ENCODE data around the gene ST3GAL4. TPM values are rescaled to one million over a fixed set of nuclear protein-coding genes. Genes with fewer than 3 reads are reported as not detected.
A peak's percentile ranks its signal among the peaks of the same experiment; 100 is the strongest.

ST3GAL4 gene
- total and polyA plus RNA-seq, 10 of the 15 experiments (the other 5 are each of a cell fraction or from before 2014, with no cell fraction given) = 3.8 to 8.1 (median 6.5) TPM; not detected in 2

GRCh38 chr11:126318574-126319373 lies 36.7 kb upstream of the ST3GAL4 start:
- ChIA-PET CTCF (interaction anchor here (0.8 to 5.3 kb wide), 7 partner anchors 8 to 166 kb away, joined by 3 to 31 read pairs (median 6); no protein-coding TSS in a partner anchor), RAD21 (ENCODE audit: unreplicated experiment) (interaction anchor here (1.2 to 2.5 kb wide), 5 partner anchors 9 to 165 kb away, joined by 3 to 11 read pairs (median 7); partner anchors contain the start of gene DCPS), POLR2A (interaction anchor here (0.7 kb wide), 1 partner anchor 51 kb away, joined by 3 read pairs; no protein-coding TSS in a partner anchor), SMC1A (ENCODE audit: uncharacterized antibody, unreplicated experiment) (interaction anchor here (1.2 to 2.6 kb wide), 6 partner anchors 8 to 162 kb away, joined by 3 to 13 read pairs (median 8); no protein-coding TSS in a partner anchor)
- Histone ChIP-seq H3K27me3 (replicated peaks in 1 of 2; ENCODE audit: control insufficient read depth in 2 of 2, insufficient read depth in 2 of 2, low read length in 1 of 2) (no peaks in the 10 kb centered on the region), H3K4me1 (ENCODE audit: control insufficient read depth, insufficient read depth, low read length) (peaks cover 26% of the 10 kb centered on the region), H3K4me3 (0 out of 2 replicates have a peak overlapping the region, but pooled peaks have one; percentile 6), H3K9me3 (replicated peaks; ENCODE audit: control insufficient read depth, insufficient read depth, low read length) (no peaks in the 10 kb centered on the region; the same call in none of the 3 replicates), H4K20me1 (ENCODE audit: control insufficient read depth, insufficient read depth) (peaks cover 3% of the 10 kb centered on the region; the same call in 1 of the 2 replicates), H3K79me2 (ENCODE audit: control insufficient read depth, insufficient read depth, low read length) (peaks cover 4% of the 10 kb centered on the region), H3K36me3 (ENCODE audit: control insufficient read depth in 2 of 2, insufficient read depth in 2 of 2, low read length in 1 of 2) (peaks cover 0 to 5% of the 10 kb centered on the region in 2 experiments), H3K4me2 (ENCODE audit: control insufficient read depth, insufficient read depth) (peak overlapping the region; percentile 71), H2AFZ (ENCODE audit: control insufficient read depth, low read depth, low read length) (no peak overlapping the region; the same call in 1 of the 2 replicates), H3K27ac (ENCODE audit: control insufficient read depth, insufficient read depth) (peak overlapping the region; percentile 71), H3K9ac (ENCODE audit: control insufficient read depth, insufficient read depth, low read length) (peak overlapping the region; percentile 48)
- intact Hi-C loops (cut with micrococcal nuclease; ENCODE audit: unreplicated experiment) = loop anchor here (10.0 kb wide), 3 partner anchors 386 to 666 kb away; no protein-coding TSS in a partner anchor
- peak; percentile 94 for ATAC-seq
- 79% methylated on average over 9 of the region's 9 CpGs for whole genome bisulfite sequencing (ENCODE audit: insufficient coverage, insufficient replicate concordance, low lambda C conversion rate, missing lambda C conversion rate)
- DNase-seq (ENCODE audit: low read depth, low spot score) = peak; percentile 55
- BruUV-seq (replicated peaks) = no TSS peak
- FAIRE-seq = peak; percentile 79
- in situ Hi-C loops (cut with MboI) = no loop called here
- no peak for TF ChIP-seq ETV6 (conservative IDR thresholded peaks at IDR 0.05 in 1 of 2, IDR thresholded peaks at IDR 0.05 in 1 of 2; ENCODE audit: borderline replicate concordance in 1 of 2, low read depth in 1 of 2)
- TF ChIP-seq CREM (IDR thresholded peaks at IDR 0.05; ENCODE audit: low read depth) = peak; percentile 34; the same call in 1 of the 2 replicates
- peak; percentile 31 for TF ChIP-seq SKIL (IDR thresholded peaks at IDR 0.05; ENCODE audit: low read depth, poor library complexity, severe bottlenecking)
- 0 out of 2 replicates have a peak, but pooled peaks have one; percentile 15 for TF ChIP-seq TARDBP (IDR thresholded peaks at IDR 0.05; ENCODE audit: borderline replicate concordance)
- peak; percentile 67 to 74 for TF ChIP-seq IKZF2 (IDR thresholded peaks at IDR 0.05)
- 0 out of 2 replicates have a peak, but pooled peaks have one; percentile 18 for TF ChIP-seq TCF12 (IDR thresholded peaks at IDR 0.05; ENCODE audit: low read depth, low read length)
- no peak for TF ChIP-seq PML (IDR thresholded peaks at IDR 0.05; ENCODE audit: low read length)
- peak; percentile 74 for TF ChIP-seq NFIC (IDR thresholded peaks at IDR 0.05; ENCODE audit: low read depth, low read length)
- TF ChIP-seq BHLHE40 (IDR thresholded peaks at IDR 0.05; ENCODE audit: borderline replicate concordance in 1 of 2, low read depth in 2 of 2, low read length in 1 of 2) = peak in 1 of 2 experiments; percentile 21; a peak in 1 of 4 replicates
- TF ChIP-seq ATF7 (IDR thresholded peaks at IDR 0.05; ENCODE audit: low read depth) = peak; percentile 87
- TF ChIP-seq, protein P1, sequence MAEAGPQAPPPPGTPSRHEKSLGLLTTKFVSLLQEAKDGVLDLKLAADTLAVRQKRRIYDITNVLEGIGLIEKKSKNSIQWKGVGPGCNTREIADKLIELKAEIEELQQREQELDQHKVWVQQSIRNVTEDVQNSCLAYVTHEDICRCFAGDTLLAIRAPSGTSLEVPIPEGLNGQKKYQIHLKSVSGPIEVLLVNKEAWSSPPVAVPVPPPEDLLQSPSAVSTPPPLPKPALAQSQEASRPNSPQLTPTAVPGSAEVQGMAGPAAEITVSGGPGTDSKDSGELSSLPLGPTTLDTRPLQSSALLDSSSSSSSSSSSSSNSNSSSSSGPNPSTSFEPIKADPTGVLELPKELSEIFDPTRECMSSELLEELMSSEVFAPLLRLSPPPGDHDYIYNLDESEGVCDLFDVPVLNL (IDR thresholded peaks at IDR 0.05; ENCODE audit: low read depth, low read length) = no peak
- TF ChIP-seq IKZF1 (conservative IDR thresholded peaks at IDR 0.05) = peak; percentile 54
- TF ChIP-seq, protein P2, sequence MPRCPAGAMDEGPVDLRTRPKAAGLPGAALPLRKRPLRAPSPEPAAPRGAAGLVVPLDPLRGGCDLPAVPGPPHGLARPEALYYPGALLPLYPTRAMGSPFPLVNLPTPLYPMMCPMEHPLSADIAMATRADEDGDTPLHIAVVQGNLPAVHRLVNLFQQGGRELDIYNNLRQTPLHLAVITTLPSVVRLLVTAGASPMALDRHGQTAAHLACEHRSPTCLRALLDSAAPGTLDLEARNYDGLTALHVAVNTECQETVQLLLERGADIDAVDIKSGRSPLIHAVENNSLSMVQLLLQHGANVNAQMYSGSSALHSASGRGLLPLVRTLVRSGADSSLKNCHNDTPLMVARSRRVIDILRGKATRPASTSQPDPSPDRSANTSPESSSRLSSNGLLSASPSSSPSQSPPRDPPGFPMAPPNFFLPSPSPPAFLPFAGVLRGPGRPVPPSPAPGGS (IDR thresholded peaks at IDR 0.05; ENCODE audit: borderline replicate concordance, insufficient read depth, low read depth, low read length, poor library complexity, severe bottlenecking) = peak; percentile 56
- TF ChIP-seq SRF (IDR thresholded peaks at IDR 0.05; ENCODE audit: low read depth in 2 of 2, low read length in 2 of 2) = no peak
- TF ChIP-seq RUNX3 (IDR thresholded peaks at IDR 0.05; ENCODE audit: low read length) = peak; percentile 96
- TF ChIP-seq, protein P3, sequence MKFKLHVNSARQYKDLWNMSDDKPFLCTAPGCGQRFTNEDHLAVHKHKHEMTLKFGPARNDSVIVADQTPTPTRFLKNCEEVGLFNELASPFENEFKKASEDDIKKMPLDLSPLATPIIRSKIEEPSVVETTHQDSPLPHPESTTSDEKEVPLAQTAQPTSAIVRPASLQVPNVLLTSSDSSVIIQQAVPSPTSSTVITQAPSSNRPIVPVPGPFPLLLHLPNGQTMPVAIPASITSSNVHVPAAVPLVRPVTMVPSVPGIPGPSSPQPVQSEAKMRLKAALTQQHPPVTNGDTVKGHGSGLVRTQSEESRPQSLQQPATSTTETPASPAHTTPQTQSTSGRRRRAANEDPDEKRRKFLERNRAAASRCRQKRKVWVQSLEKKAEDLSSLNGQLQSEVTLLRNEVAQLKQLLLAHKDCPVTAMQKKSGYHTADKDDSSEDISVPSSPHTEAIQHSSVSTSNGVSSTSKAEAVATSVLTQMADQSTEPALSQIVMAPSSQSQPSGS (IDR thresholded peaks at IDR 0.05; ENCODE audit: low read length) = peak; percentile 85

Measured in GM12878 (cell line).